ENCODE results near the gene RALGPS1.

GRCh38 chr9:127187231-127187956 lies 272.8 kb downstream of the RALGPS1 start:
- no peak for TF ChIP-seq CTCF (IDR thresholded peaks at IDR 0.05; ENCODE audit: poor library complexity)
- no peak for TF ChIP-seq EZH2 (IDR thresholded peaks at IDR 0.05; ENCODE audit: borderline replicate concordance)
